ENCODE results near the gene FDX1.

FDX1 gene

DNA sequence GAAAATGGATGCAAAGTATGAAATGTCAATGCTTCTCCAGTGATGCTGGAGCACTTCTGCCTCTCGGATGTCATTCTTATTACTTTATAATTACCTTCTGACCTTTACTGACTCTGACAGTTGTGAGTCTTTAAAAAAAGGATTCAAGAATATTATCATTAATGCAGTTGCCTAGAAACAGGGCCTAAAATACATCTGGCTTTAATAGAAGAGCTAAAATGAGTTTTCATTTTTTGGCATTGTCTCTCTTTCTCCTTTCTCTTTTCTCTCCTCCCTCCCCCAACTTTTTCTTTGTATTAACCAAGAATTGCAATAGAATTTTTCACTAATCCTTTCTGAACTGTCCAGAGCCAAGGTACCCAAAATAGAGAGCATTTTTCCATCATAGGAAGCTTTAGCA is 45.9 kb downstream of the FDX1 start:
- Histone ChIP-seq H3K4me3 (ENCODE audit: low read length) (no peak overlapping the region), H3K9me3 (ENCODE audit: control insufficient read depth, low read length) (no peaks in the 10 kb centered on the region), H3K36me3 (ENCODE audit: control insufficient read depth, insufficient read depth, low read length) (no peaks in the 10 kb centered on the region), H3K27me3 (ENCODE audit: control insufficient read depth, insufficient read depth, low read length) (no peaks in the 10 kb centered on the region), H3K9ac (ENCODE audit: low read length) (no peak overlapping the region), H3K4me1 (ENCODE audit: control insufficient read depth, insufficient read depth, low read length) (no peaks in the 10 kb centered on the region)

DNA sequence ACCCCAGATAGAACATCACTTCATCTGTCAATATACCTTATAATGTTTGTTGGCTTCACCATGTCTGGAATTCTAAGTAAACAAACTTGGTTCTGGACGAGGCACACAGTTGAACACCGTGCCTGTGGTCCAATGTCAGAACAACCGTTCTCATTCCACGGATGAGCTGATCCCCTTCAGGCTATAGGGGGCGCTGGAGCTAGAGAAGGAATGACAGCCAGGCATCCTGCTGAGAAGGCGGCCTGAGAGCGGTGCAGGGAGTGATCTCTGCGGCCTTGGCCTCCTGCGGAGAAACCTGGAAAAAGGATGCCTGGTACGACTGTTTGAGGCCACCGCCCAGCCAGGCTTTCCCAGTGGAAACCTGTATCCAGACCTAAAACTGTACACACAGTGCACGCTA is 48.7 kb downstream of the FDX1 start:
- H3K9me3 ChIP-seq (ENCODE audit: control insufficient read depth, low read length): no peaks in the 10 kb centered on the region
- no peak overlapping the region for H3K9ac ChIP-seq (ENCODE audit: low read length)
- no peaks in the 10 kb centered on the region for H3K36me3 ChIP-seq (ENCODE audit: control insufficient read depth, insufficient read depth, low read length)
- H3K27me3 ChIP-seq (ENCODE audit: control insufficient read depth, insufficient read depth, low read length): no peaks in the 10 kb centered on the region
- no peaks in the 10 kb centered on the region for H3K4me1 ChIP-seq (ENCODE audit: control insufficient read depth, insufficient read depth, low read length)
- H3K4me3 ChIP-seq (ENCODE audit: low read length): no peak overlapping the region

DNA sequence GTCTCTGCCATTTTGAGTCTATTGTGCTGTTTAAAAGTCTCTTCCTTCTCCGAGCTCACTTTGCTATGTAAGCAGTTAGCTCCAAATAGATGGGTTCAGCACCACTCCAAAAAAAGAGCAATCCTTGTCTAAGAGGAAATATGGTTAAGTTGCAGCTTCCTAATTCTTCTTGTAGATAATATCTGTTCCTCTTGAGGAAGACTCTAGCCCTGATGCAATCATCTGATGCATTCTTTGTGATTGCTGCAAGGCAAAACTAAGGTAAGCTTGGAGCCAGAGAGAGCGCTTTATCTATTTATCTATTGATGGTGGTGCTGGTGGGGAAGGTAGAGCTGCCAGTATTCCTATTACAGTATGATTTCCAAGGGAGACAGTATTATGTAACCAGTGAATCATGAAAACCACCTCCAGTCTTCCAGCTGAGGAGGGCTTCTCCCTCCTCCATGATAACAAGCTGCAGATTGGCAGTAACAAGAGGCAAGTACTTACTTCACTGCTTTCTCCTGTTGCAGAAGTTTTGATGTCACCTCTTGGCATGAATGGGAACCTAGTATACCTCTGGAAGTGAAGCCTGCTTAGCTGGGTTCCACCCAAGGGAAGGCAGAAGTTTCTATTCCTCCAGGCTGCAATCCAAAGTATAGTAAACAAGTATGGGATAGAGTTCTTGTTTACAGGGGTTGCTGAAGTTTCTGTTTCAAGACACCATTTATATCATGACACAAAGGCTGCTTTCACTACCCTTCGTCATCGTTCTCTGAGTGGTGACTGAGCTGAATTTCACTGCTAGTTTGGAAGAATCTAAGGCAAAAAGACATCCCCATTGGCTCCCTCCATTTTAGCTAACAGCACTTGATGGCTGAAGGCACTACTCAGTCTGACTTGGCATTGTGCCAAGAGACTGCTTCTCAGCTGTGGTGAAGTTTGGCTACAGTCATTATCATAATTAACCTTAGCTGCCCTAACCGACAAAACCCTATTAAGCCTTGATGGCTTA is 49.7 kb downstream of the FDX1 start:
- H3K27me3 ChIP-seq (ENCODE audit: control insufficient read depth, insufficient read depth, low read length): no peaks in the 10 kb centered on the region
- no peaks in the 10 kb centered on the region for H3K9me3 ChIP-seq (ENCODE audit: control insufficient read depth, low read length)
- H3K36me3 ChIP-seq (ENCODE audit: control insufficient read depth, insufficient read depth, low read length): no peaks in the 10 kb centered on the region
- no peaks in the 10 kb centered on the region for H3K4me1 ChIP-seq (ENCODE audit: control insufficient read depth, insufficient read depth, low read length)
- H3K9ac ChIP-seq (ENCODE audit: low read length): no peak overlapping the region
- H3K4me3 ChIP-seq (ENCODE audit: low read length): no peak overlapping the region

DNA sequence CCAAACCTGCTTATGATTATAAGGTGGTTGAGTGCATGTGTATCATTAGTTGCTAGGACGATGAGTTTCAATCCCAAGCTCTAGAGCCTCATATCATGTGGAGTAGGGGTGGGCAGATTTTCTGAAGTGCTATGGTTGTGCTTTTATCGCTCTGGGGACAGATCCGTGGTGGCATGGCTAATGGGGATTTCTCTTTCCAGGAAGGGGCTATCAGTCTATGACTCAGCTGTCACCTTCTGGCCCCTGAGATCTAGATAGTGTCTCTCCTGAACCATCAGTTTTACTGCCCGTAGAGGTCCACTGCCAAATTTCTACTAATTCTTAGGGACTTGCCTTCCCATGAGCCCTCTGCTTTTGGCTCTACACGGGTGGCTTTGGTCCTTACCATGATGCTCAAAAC is 51.8 kb downstream of the FDX1 start:
- Histone ChIP-seq H3K27me3 (ENCODE audit: control insufficient read depth, insufficient read depth, low read length) (no peaks in the 10 kb centered on the region), H3K9ac (ENCODE audit: low read length) (no peak overlapping the region), H3K36me3 (ENCODE audit: control insufficient read depth, insufficient read depth, low read length) (no peaks in the 10 kb centered on the region), H3K4me3 (ENCODE audit: low read length) (no peak overlapping the region), H3K9me3 (ENCODE audit: control insufficient read depth, low read length) (no peaks in the 10 kb centered on the region), H3K4me1 (ENCODE audit: control insufficient read depth, insufficient read depth, low read length) (no peaks in the 10 kb centered on the region)

DNA sequence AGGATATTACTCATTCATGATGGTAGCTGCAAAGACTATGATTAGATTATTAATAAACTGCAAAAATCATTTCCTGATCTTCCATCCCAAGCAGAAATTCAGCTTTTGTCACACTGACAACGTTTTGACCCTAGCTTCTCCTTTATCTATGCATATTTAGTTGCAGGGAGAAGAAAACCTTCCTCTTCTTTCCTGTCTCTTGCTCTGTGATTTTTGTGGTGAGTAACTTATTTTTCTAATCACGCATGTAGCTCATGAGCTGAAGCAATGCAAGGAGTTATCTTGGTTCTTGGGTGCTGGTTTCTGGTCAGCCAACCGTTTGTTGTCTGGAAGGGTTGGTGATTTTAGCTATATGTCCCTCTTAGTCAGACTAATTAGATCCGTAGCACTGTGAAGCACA is 56.4 kb downstream of the FDX1 start:
- H3K9ac ChIP-seq (ENCODE audit: low read length): no peak overlapping the region
- H3K4me1 ChIP-seq (ENCODE audit: control insufficient read depth, insufficient read depth, low read length): no peaks in the 10 kb centered on the region
- no peaks in the 10 kb centered on the region for H3K9me3 ChIP-seq (ENCODE audit: control insufficient read depth, low read length)
- no peak overlapping the region for H3K4me3 ChIP-seq (ENCODE audit: low read length)
- no peaks in the 10 kb centered on the region for H3K27me3 ChIP-seq (ENCODE audit: control insufficient read depth, insufficient read depth, low read length)
- H3K36me3 ChIP-seq (ENCODE audit: control insufficient read depth, insufficient read depth, low read length): no peaks in the 10 kb centered on the region

DNA sequence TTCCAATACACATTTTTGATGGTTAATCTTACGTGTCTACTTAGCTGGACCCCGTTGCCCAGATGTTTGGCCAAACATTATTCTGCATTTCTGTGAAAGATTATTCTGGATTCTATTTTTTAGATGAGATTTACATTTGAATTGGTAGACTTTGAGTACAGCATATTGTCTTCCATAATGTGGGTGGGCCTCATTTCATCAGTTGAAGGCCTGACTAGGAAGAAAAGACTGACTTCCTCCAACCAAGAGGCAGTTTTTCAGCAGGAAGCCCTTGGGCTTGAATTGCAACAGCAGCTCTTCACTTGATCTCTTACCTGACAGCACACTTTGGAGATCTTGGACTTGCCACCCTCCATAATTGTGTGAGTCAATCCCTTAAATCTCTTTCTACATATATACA is 58.7 kb downstream of the FDX1 start:
- H3K9ac ChIP-seq (ENCODE audit: low read length): no peak overlapping the region
- no peak overlapping the region for H3K4me3 ChIP-seq (ENCODE audit: low read length)
- no peaks in the 10 kb centered on the region for H3K36me3 ChIP-seq (ENCODE audit: control insufficient read depth, insufficient read depth, low read length)
- H3K27me3 ChIP-seq (ENCODE audit: control insufficient read depth, insufficient read depth, low read length): no peaks in the 10 kb centered on the region
- H3K4me1 ChIP-seq (ENCODE audit: control insufficient read depth, insufficient read depth, low read length): peaks cover 13% of the 10 kb centered on the region
- no peaks in the 10 kb centered on the region for H3K9me3 ChIP-seq (ENCODE audit: control insufficient read depth, low read length)

DNA sequence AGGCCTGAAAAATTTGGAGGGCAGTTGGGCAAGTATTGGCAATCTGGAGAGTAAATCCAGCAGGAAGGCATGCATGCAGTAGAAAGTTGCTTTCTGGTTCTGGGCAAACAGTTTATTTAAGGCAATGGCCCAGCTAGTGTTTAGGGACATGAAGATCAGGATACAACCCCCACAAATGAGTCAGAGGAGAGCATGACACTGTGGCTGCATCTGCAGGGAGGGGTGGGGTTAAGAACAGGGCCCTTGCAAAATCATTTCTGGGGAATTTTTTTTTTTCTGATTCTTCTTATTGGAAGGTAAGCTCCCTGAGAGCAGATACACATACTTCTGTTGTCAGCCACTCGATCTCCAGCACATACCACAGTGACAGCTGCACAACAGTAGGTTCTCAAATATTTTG is 61.1 kb downstream of the FDX1 start:
- no peaks in the 10 kb centered on the region for H3K9me3 ChIP-seq (ENCODE audit: control insufficient read depth, low read length)
- no peaks in the 10 kb centered on the region for H3K27me3 ChIP-seq (ENCODE audit: control insufficient read depth, insufficient read depth, low read length)
- no peak overlapping the region for H3K9ac ChIP-seq (ENCODE audit: low read length)
- H3K36me3 ChIP-seq (ENCODE audit: control insufficient read depth, insufficient read depth, low read length): no peaks in the 10 kb centered on the region
- H3K4me1 ChIP-seq (ENCODE audit: control insufficient read depth, insufficient read depth, low read length): peaks cover 13% of the 10 kb centered on the region
- H3K4me3 ChIP-seq (ENCODE audit: low read length): no peak overlapping the region

DNA sequence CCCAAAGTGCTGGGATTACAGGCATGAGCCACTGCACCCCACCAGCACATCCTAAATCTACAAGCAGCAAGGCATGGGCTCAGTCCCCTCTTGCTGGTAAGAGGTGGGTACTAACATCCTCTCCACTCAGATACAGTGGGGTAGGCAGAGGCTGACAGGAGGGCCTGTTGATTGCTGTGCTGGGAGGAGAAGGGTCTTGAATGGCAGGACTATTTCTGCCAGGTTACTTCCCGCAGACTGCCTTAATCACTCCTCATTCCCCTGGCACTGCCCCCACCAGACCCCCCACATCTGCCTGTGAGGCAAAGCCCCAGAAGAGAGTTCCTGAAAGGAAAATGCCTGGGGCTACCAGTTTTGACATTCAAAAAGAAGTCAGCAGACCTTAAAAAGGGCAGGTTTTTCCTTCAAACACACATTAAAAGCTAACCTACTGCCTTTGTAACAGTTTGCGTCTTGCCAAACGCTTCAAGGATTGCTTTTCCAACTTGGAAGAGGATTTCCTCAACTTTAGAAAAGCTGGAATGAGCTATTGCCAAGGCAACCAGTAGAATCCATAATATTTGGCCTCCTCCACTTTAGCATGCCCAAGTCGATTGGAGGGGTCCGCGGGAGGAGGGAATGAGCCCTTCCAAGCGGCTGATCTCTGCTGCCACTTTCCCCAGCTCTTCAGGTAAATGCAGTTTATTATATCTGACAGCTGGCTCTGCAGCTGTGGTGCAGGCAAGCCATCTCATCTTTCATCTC is 62.0 kb downstream of the FDX1 start:
- no peak overlapping the region for H3K9ac ChIP-seq (ENCODE audit: low read length)

DNA sequence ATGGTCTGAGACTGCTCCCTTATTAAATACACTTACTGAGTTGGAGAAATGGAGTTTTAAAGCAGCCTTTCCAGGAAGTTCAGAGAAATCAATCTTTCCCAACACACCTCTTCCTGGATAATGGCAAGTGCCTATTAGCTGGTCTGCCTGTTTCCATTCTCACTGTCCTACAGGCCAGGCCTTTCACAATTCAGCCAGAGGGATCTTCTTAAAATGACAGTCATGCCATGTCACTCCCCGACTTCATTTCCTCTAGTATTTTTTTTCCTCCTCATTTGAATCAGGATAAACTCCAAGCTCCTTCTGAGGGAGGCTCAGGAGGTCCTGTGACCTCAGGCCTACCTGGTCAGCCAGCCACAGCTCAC is 62.6 kb downstream of the FDX1 start:
- Histone ChIP-seq H3K4me1 (ENCODE audit: control insufficient read depth, insufficient read depth, low read length) (peaks cover 27% of the 10 kb centered on the region), H3K27me3 (ENCODE audit: control insufficient read depth, insufficient read depth, low read length) (no peaks in the 10 kb centered on the region), H3K9ac (ENCODE audit: low read length) (no peak overlapping the region), H3K9me3 (ENCODE audit: control insufficient read depth, low read length) (no peaks in the 10 kb centered on the region), H3K36me3 (ENCODE audit: control insufficient read depth, insufficient read depth, low read length) (no peaks in the 10 kb centered on the region), H3K4me3 (ENCODE audit: low read length) (no peak overlapping the region)

More for the DNA sequence above, 62.0 kb downstream of the FDX1 start:
- no peaks in the 10 kb centered on the region for H3K9me3 ChIP-seq (ENCODE audit: control insufficient read depth, low read length)
- H3K4me1 ChIP-seq (ENCODE audit: control insufficient read depth, insufficient read depth, low read length): peaks cover 21% of the 10 kb centered on the region
- no peaks in the 10 kb centered on the region for H3K36me3 ChIP-seq (ENCODE audit: control insufficient read depth, insufficient read depth, low read length)
- no peak overlapping the region for H3K4me3 ChIP-seq (ENCODE audit: low read length)
- H3K27me3 ChIP-seq (ENCODE audit: control insufficient read depth, insufficient read depth, low read length): no peaks in the 10 kb centered on the region

DNA sequence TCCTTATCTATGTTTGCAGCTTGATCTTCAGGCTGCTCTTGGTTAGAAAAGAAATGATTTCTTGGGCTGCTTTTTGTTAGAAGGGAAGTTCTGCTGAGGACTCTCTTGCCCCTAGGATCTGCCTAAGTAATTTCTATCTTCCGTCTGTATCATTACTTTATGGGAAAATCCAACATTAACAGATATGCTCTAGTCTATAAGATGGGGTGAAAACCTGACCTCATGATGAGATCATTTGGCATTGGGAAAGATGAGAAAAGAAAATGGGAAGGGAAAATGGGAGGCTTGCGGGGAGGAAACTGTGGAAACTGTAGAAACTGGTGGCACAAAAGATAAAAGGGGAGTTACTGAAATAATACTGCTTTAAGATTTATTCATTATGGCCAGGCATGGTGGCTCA is 63.6 kb downstream of the FDX1 start:
- Histone ChIP-seq H3K9me3 (ENCODE audit: control insufficient read depth, low read length) (no peaks in the 10 kb centered on the region), H3K27me3 (ENCODE audit: control insufficient read depth, insufficient read depth, low read length) (no peaks in the 10 kb centered on the region), H3K9ac (ENCODE audit: low read length) (no peak overlapping the region), H3K36me3 (ENCODE audit: control insufficient read depth, insufficient read depth, low read length) (no peaks in the 10 kb centered on the region), H3K4me1 (ENCODE audit: control insufficient read depth, insufficient read depth, low read length) (peaks cover 35% of the 10 kb centered on the region), H3K4me3 (ENCODE audit: low read length) (no peak overlapping the region)

DNA sequence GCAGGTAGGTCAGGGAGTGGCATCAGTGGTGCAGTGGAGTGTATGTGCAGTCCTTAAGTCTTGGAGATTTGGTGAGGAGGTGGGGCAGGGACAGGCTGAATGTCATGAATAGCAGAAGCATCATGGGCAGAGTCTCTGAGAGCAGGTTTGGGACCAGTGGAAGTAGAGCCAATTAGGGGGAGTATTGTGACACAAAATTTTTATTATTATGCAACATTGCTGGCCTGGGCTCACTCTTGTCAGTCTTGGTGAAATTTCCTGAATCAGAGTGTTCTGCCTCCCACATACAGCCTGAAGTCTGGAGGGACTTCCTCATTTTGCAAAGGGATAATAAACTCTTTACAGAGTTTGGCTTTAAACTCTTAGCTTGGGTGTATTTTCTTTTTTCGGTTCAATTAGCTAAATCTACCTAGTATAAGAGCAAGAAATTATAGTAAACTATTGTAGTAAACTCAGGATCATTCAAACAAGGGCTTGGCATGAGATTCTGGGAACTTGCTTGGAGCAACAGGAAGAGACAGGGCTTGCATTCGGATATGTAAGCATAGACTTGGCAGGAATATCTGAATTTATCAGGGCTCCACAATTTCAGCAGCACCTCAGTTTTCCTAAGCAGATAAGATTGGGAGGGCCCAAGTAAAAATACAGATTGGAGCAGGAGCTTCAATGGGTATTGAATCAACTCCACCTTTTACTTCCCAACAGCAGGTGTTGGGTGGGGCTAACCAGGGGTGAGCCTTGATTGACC is 67.7 kb downstream of the FDX1 start:
- Histone ChIP-seq H3K9me3 (ENCODE audit: control insufficient read depth, low read length) (no peaks in the 10 kb centered on the region), H3K4me1 (ENCODE audit: control insufficient read depth, insufficient read depth, low read length) (peaks cover 26% of the 10 kb centered on the region), H3K9ac (ENCODE audit: low read length) (no peak overlapping the region), H3K36me3 (ENCODE audit: control insufficient read depth, insufficient read depth, low read length) (no peaks in the 10 kb centered on the region), H3K27me3 (ENCODE audit: control insufficient read depth, insufficient read depth, low read length) (no peaks in the 10 kb centered on the region), H3K4me3 (ENCODE audit: low read length) (no peak overlapping the region)

DNA sequence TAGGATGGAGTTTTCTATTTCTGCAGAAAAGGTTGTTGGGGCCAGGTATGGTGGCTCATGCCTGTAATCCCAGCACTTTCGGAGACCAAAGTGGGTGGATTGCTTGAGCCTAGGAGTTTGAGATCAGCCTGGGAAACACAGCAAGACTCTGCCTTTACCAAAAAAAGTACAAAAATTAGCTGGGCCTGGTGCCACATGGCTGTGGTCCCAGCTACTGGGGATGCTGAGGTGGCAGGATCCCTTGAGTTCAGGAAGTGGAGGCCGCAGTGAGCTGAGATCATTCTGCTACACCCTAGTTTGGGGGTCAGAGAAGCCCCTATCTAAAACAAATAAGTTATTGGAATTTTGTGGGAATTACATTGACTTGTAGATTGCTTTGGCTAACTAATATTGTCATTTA is 71.7 kb downstream of the FDX1 start:
- Histone ChIP-seq H3K9ac (ENCODE audit: low read length) (no peak overlapping the region), H3K27me3 (ENCODE audit: control insufficient read depth, insufficient read depth, low read length) (no peaks in the 10 kb centered on the region), H3K9me3 (ENCODE audit: control insufficient read depth, low read length) (no peaks in the 10 kb centered on the region), H3K36me3 (ENCODE audit: control insufficient read depth, insufficient read depth, low read length) (no peaks in the 10 kb centered on the region), H3K4me3 (ENCODE audit: low read length) (no peak overlapping the region), H3K4me1 (ENCODE audit: control insufficient read depth, insufficient read depth, low read length) (peaks cover 17% of the 10 kb centered on the region)
